HFF-Myc (cell line): ENCODE measurements around the gene SUOX.
"Not testable (repeated sequence)": the region's sequence is repeated elsewhere in the genome, so short reads cannot be mapped to it uniquely, and the experiment has no call there.

ENCODE experiments used
- DNase-seq: peaks from one replicate; pipeline ENCODE4 v3.0.0-alpha.2; 2011; ENCODE audit warnings: low read depth; ENCODE audit errors: extremely low read depth
- H3K4me3 ChIP-seq: replicated peaks from 2 replicates; pipeline ENCODE4 v1.5.1; 2011; ENCODE audit warnings: low read depth, mild to moderate bottlenecking, control low read depth, low read length
- CTCF ChIP-seq: IDR thresholded peaks from 2 replicates; pipeline ENCODE4 v1.5.1; 2012; ENCODE audit warnings: mild to moderate bottlenecking, low read depth, low read length, control low read depth; ENCODE audit errors: missing control alignments

Gene SUOX

GRCh38 chr12:55983232-55983842 lies 13.7 kb upstream of the SUOX start:
- no peak for DNase-seq
- H3K4me3 ChIP-seq: no peak overlapping the region
- no peak for TF ChIP-seq CTCF

GRCh38 chr12:55984861-55985260 lies 12.2 kb upstream of the SUOX start:
- DNase-seq: no peak
- H3K4me3 ChIP-seq: no peak overlapping the region
- TF ChIP-seq CTCF: no peak

- no peak for DNase-seq
- no peak for TF ChIP-seq CTCF
- no peak overlapping the region for H3K4me3 ChIP-seq
Measured at GRCh38 chr12:55985341-55985740, 11.7 kb upstream of the SUOX start.

GRCh38 chr12:55985976-55986375 lies 11.1 kb upstream of the SUOX start:
- DNase-seq: not testable (repeated sequence)

GRCh38 chr12:55991110-55991509 lies 6.0 kb upstream of the SUOX start:
- TF ChIP-seq CTCF: no peak
- no peak overlapping the region for H3K4me3 ChIP-seq
- no peak for DNase-seq

More at GRCh38 chr12:55985976-55986375, 11.1 kb upstream of the SUOX start:
- not testable (repeated sequence) for H3K4me3 ChIP-seq

GRCh38 chr12:55993230-55993853 lies 3.7 kb upstream of the SUOX start:
- H3K4me3 ChIP-seq: no peak overlapping the region
- DNase-seq: no peak
- no peak for TF ChIP-seq CTCF

GRCh38 chr12:55995366-55995765 lies 1.7 kb upstream of the SUOX start:
- DNase-seq: no peak
- no peak overlapping the region for H3K4me3 ChIP-seq
- TF ChIP-seq CTCF: no peak
